Keratinocyte (primary cell): ENCODE results near the gene ZNF219.

Experiments
- CTCF ChIP-seq, 3 experiments: IDR thresholded peaks in 1 of 3; conservative IDR thresholded peaks in 1 of 3; optimal IDR thresholded peaks in 1 of 3; 2 replicates in 2 of 3; 3 replicates in 1 of 3; pipeline versions ENCODE3 to v1.5.1; 2011; ENCODE audit warnings: low read length in 3 of 3, mild to moderate bottlenecking in 3 of 3, moderate library complexity in 2 of 3, control low read depth in 1 of 3, inconsistent platforms in 1 of 3; ENCODE audit not compliant: insufficient read depth in 2 of 3; ENCODE audit errors: extremely low read depth in 1 of 3
- EZH2 ChIP-seq: IDR thresholded peaks from one replicate; pipeline ENCODE4 v1.6.1; 2012; ENCODE audit warnings: inconsistent platforms, mild to moderate bottlenecking, low read length, moderate library complexity

DNA sequence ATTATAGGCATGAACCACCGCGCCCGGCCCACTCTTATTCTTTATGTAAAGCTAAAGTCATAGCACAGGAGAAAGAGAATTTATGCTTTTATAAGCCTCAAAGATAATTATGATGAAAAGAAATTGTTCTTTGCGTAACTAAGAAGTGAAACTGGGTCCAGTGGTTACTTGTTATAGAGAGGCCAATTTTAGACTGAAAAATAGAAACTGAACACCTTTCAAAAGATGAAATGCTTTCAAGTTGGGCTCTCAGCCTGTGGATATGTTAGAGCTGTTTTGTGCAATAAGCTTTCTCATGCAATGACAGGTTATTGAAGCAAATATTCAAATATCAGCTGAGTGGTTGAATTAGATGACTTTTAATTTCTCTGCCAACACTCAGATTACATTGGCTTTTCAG, 10.3 kb upstream of the ZNF219 start:
- TF ChIP-seq CTCF (optimal IDR thresholded peaks at IDR 0.05 in 1 of 3, IDR thresholded peaks at IDR 0.05 in 1 of 3, conservative IDR thresholded peaks at IDR 0.05 in 1 of 3; ENCODE audit: extremely low read depth in 1 of 3, insufficient read depth in 2 of 3, low read length in 3 of 3) = no peak
- no peak for TF ChIP-seq EZH2
